Suprapubic skin (tissue), 3 donors: Measurements from ENCODE around the gene PDE6B.

ENCODE experiments used
- EP300 ChIP-seq: sonication (generic); formaldehyde crosslinking; IDR thresholded peaks from one replicate; pipeline ENCODE4 v1.6.1; 2017; ENCODE audit warnings: antibody characterized with exemption
- TF ChIP-seq, protein P1 (sequence below), 2 donors: fragments of 200-600 bp in 1 of 2; fragments of 450-650 bp in 1 of 2; sonication (generic) in 1 of 2; IDR thresholded peaks; one replicate each; pipeline ENCODE4 v1.5.1; 2016 to 2019; ENCODE audit warnings: antibody characterized with exemption in 2 of 2, mild to moderate bottlenecking in 1 of 2, moderate library complexity in 1 of 2

DNA sequence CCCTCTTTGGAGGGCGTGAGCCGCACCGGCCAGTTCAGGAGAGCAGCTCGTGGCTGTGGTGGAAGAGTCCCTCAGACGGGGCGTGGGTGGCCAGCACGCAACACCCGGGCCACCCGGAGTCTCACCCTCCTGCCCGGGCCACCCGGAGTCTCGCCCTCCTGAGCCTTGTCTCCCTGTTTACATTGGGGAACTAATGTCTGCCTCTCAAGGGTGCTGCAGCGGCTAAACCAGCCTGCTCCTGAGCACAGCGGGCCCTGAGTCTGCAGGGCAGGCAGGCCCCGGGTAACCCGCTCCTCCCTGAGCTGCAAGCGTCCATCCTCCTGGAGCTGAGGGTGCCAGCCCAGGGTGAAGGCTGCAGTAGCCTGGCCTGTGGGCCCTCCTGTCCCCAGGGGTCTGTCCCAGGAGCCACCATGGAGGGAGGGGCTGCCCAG is 3.0 kb downstream of the PDE6B start:
- TF ChIP-seq, protein P1, sequence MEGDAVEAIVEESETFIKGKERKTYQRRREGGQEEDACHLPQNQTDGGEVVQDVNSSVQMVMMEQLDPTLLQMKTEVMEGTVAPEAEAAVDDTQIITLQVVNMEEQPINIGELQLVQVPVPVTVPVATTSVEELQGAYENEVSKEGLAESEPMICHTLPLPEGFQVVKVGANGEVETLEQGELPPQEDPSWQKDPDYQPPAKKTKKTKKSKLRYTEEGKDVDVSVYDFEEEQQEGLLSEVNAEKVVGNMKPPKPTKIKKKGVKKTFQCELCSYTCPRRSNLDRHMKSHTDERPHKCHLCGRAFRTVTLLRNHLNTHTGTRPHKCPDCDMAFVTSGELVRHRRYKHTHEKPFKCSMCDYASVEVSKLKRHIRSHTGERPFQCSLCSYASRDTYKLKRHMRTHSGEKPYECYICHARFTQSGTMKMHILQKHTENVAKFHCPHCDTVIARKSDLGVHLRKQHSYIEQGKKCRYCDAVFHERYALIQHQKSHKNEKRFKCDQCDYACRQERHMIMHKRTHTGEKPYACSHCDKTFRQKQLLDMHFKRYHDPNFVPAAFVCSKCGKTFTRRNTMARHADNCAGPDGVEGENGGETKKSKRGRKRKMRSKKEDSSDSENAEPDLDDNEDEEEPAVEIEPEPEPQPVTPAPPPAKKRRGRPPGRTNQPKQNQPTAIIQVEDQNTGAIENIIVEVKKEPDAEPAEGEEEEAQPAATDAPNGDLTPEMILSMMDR (IDR thresholded peaks at IDR 0.05): no peak
- no peak for TF ChIP-seq EP300
